ENCODE measurements around the gene ZNF827. TPM values are rescaled to one million over a fixed set of nuclear protein-coding genes. Genes with fewer than 3 reads are reported as not detected.

ZNF827 gene
- total and polyA plus RNA-seq, 4 experiments from 2014 or later: 1.4 to 27.3 (median 14.0) TPM

- DNase-seq: no peak
- Mint-ChIP-seq H3K4me3 (no peak overlapping the region), H3K27me3 (no peaks in the 10 kb centered on the region), H3K27ac (no peak overlapping the region), H3K9me3 (no peaks in the 10 kb centered on the region), H3K36me3 (peaks cover 18 to 19% of the 10 kb centered on the region in 2 donors), H3K4me1 (no peaks in the 10 kb centered on the region)
- ChIA-PET POLR2A (ENCODE audit: partially characterized antibody) (no interaction called here), CTCF (ENCODE audit: partially characterized antibody) (no interaction called here)
- Histone ChIP-seq H3K9me3 (ENCODE audit: control insufficient read depth in 1 of 2, low read length in 2 of 2) (no peaks in the 10 kb centered on the region), H3K27me3 (ENCODE audit: insufficient read depth, low read length) (no peaks in the 10 kb centered on the region), H3K4me1 (ENCODE audit: insufficient read depth, low read length) (no peaks in the 10 kb centered on the region), H3K27ac (ENCODE audit: low read depth, low read length) (no peak overlapping the region), H3K36me3 (ENCODE audit: insufficient read depth, low read length) (no peaks in the 10 kb centered on the region), H3K4me3 (ENCODE audit: low read length in 2 of 2) (no peak overlapping the region)
- intact Hi-C loops (cut with micrococcal nuclease): no loop called here
Observed at GRCh38 chr4:145797278-145797677, 141.3 kb downstream of the ZNF827 start.

GRCh38 chr4:145796346-145796745 is 142.3 kb downstream of the ZNF827 start:
- CTCF ChIA-PET (ENCODE audit: partially characterized antibody): no interaction called here
- no peak overlapping the region for H3K27ac Mint-ChIP-seq
- H3K4me3 Mint-ChIP-seq: no peak overlapping the region

GRCh38 chr4:145795521-145795920 is 143.1 kb downstream of the ZNF827 start:
- no peaks in the 10 kb centered on the region for H3K4me1 ChIP-seq (ENCODE audit: insufficient read depth, low read length)
- H3K4me1 Mint-ChIP-seq: no peaks in the 10 kb centered on the region
- no peak overlapping the region for H3K4me3 Mint-ChIP-seq
- no peak overlapping the region for H3K4me3 ChIP-seq (ENCODE audit: low read length in 2 of 2)
- H3K9me3 Mint-ChIP-seq: no peaks in the 10 kb centered on the region
- H3K36me3 Mint-ChIP-seq: peaks cover 17 to 20% of the 10 kb centered on the region in 2 donors
- H3K27ac Mint-ChIP-seq: no peak overlapping the region
- CTCF ChIA-PET (ENCODE audit: partially characterized antibody): no interaction called here
- no peaks in the 10 kb centered on the region for H3K27me3 ChIP-seq (ENCODE audit: insufficient read depth, low read length)
- DNase-seq: no peak
- H3K36me3 ChIP-seq (ENCODE audit: insufficient read depth, low read length): no peaks in the 10 kb centered on the region
- intact Hi-C loops (cut with micrococcal nuclease): no loop called here
- no peak overlapping the region for H3K27ac ChIP-seq (ENCODE audit: low read depth, low read length)
- no peaks in the 10 kb centered on the region for H3K27me3 Mint-ChIP-seq
- H3K9me3 ChIP-seq (ENCODE audit: control insufficient read depth in 1 of 2, low read length in 2 of 2): no peaks in the 10 kb centered on the region
- POLR2A ChIA-PET (ENCODE audit: partially characterized antibody): no interaction called here

More at GRCh38 chr4:145796346-145796745, 142.3 kb downstream of the ZNF827 start:
- H3K36me3 ChIP-seq (ENCODE audit: insufficient read depth, low read length): no peaks in the 10 kb centered on the region
- no peak overlapping the region for H3K4me3 ChIP-seq (ENCODE audit: low read length in 2 of 2)
- Mint-ChIP-seq H3K36me3 (peaks cover 17 to 20% of the 10 kb centered on the region in 2 donors), H3K9me3 (no peaks in the 10 kb centered on the region), H3K4me1 (no peaks in the 10 kb centered on the region), H3K27me3 (no peaks in the 10 kb centered on the region)
- no peaks in the 10 kb centered on the region for H3K4me1 ChIP-seq (ENCODE audit: insufficient read depth, low read length)
- H3K27me3 ChIP-seq (ENCODE audit: insufficient read depth, low read length): no peaks in the 10 kb centered on the region
- DNase-seq: no peak
- H3K9me3 ChIP-seq (ENCODE audit: control insufficient read depth in 1 of 2, low read length in 2 of 2): no peaks in the 10 kb centered on the region
- H3K27ac ChIP-seq (ENCODE audit: low read depth, low read length): no peak overlapping the region
- intact Hi-C loops (cut with micrococcal nuclease): no loop called here
- POLR2A ChIA-PET (ENCODE audit: partially characterized antibody): no interaction called here

GRCh38 chr4:145792429-145792828 is 146.2 kb downstream of the ZNF827 start:
- H3K4me3 ChIP-seq (ENCODE audit: low read length in 2 of 2): no peak overlapping the region
- Mint-ChIP-seq H3K4me3 (no peak overlapping the region), H3K9me3 (no peaks in the 10 kb centered on the region), H3K36me3 (peaks cover 13 to 18% of the 10 kb centered on the region in 2 donors), H3K27me3 (no peaks in the 10 kb centered on the region), H3K27ac (no peak overlapping the region), H3K4me1 (no peaks in the 10 kb centered on the region)
- ChIA-PET CTCF (ENCODE audit: partially characterized antibody) (no interaction called here), POLR2A (ENCODE audit: partially characterized antibody) (no interaction called here)
- intact Hi-C loops (cut with micrococcal nuclease): no loop called here
- no peaks in the 10 kb centered on the region for H3K27me3 ChIP-seq (ENCODE audit: insufficient read depth, low read length)
- H3K36me3 ChIP-seq (ENCODE audit: insufficient read depth, low read length): no peaks in the 10 kb centered on the region
- DNase-seq: no peak
- no peaks in the 10 kb centered on the region for H3K4me1 ChIP-seq (ENCODE audit: insufficient read depth, low read length)
- no peak overlapping the region for H3K27ac ChIP-seq (ENCODE audit: low read depth, low read length)
- no peaks in the 10 kb centered on the region for H3K9me3 ChIP-seq (ENCODE audit: control insufficient read depth in 1 of 2, low read length in 2 of 2)

- H3K9me3 ChIP-seq (ENCODE audit: control insufficient read depth in 1 of 2, low read length in 2 of 2): no peaks in the 10 kb centered on the region
- H3K4me3 Mint-ChIP-seq: no peak overlapping the region
- H3K4me1 ChIP-seq (ENCODE audit: insufficient read depth, low read length): no peaks in the 10 kb centered on the region
- no peak overlapping the region for H3K4me3 ChIP-seq (ENCODE audit: low read length in 2 of 2)
- H3K27ac Mint-ChIP-seq: no peak overlapping the region
- H3K36me3 ChIP-seq (ENCODE audit: insufficient read depth, low read length): no peaks in the 10 kb centered on the region
- POLR2A ChIA-PET (ENCODE audit: partially characterized antibody): no interaction called here
- no peak overlapping the region for H3K27ac ChIP-seq (ENCODE audit: low read depth, low read length)
- H3K4me1 Mint-ChIP-seq: no peaks in the 10 kb centered on the region
- peaks cover 13 to 19% of the 10 kb centered on the region in 2 donors for H3K36me3 Mint-ChIP-seq
- intact Hi-C loops (cut with micrococcal nuclease): no loop called here
- H3K27me3 Mint-ChIP-seq: no peaks in the 10 kb centered on the region
- CTCF ChIA-PET (ENCODE audit: partially characterized antibody): no interaction called here
- no peaks in the 10 kb centered on the region for H3K27me3 ChIP-seq (ENCODE audit: insufficient read depth, low read length)
- DNase-seq: no peak
- no peaks in the 10 kb centered on the region for H3K9me3 Mint-ChIP-seq
Observed at GRCh38 chr4:145791988-145792387, 146.6 kb downstream of the ZNF827 start.

GRCh38 chr4:145788755-145789154 is 149.9 kb downstream of the ZNF827 start:
- Mint-ChIP-seq H3K4me1 (no peaks in the 10 kb centered on the region), H3K36me3 (peaks cover 11 to 32% of the 10 kb centered on the region in 2 donors), H3K27me3 (no peaks in the 10 kb centered on the region), H3K9me3 (peaks cover 0 to 2% (median 0%) of the 10 kb centered on the region in 8 donors), H3K27ac (no peak overlapping the region), H3K4me3 (no peak overlapping the region)
- no peak overlapping the region for H3K27ac ChIP-seq (ENCODE audit: low read depth, low read length)
- no peak overlapping the region for H3K4me3 ChIP-seq (ENCODE audit: low read length in 2 of 2)
- ChIA-PET CTCF (ENCODE audit: partially characterized antibody) (no interaction called here), POLR2A (ENCODE audit: partially characterized antibody) (no interaction called here)
- no peaks in the 10 kb centered on the region for H3K4me1 ChIP-seq (ENCODE audit: insufficient read depth, low read length)
- intact Hi-C loops (cut with micrococcal nuclease): no loop called here
- no peaks in the 10 kb centered on the region for H3K27me3 ChIP-seq (ENCODE audit: insufficient read depth, low read length)
- no peak for DNase-seq
- no peaks in the 10 kb centered on the region for H3K9me3 ChIP-seq (ENCODE audit: control insufficient read depth in 1 of 2, low read length in 2 of 2)
- H3K36me3 ChIP-seq (ENCODE audit: insufficient read depth, low read length): no peaks in the 10 kb centered on the region

- Histone ChIP-seq H3K9me3 (ENCODE audit: control insufficient read depth in 1 of 2, low read length in 2 of 2) (no peaks in the 10 kb centered on the region), H3K4me1 (ENCODE audit: insufficient read depth, low read length) (no peaks in the 10 kb centered on the region), H3K36me3 (ENCODE audit: insufficient read depth, low read length) (no peaks in the 10 kb centered on the region), H3K27me3 (ENCODE audit: insufficient read depth, low read length) (no peaks in the 10 kb centered on the region), H3K4me3 (ENCODE audit: low read length in 2 of 2) (no peak overlapping the region), H3K27ac (ENCODE audit: low read depth, low read length) (no peak overlapping the region)
- DNase-seq: no peak
- Mint-ChIP-seq H3K36me3 (peaks cover 13 to 38% of the 10 kb centered on the region in 2 donors), H3K27me3 (no peaks in the 10 kb centered on the region), H3K9me3 (peaks cover 0 to 3% (median 0%) of the 10 kb centered on the region in 8 donors), H3K4me1 (no peaks in the 10 kb centered on the region), H3K27ac (no peak overlapping the region), H3K4me3 (no peak overlapping the region)
- intact Hi-C loops (cut with micrococcal nuclease): no loop called here
- ChIA-PET POLR2A (ENCODE audit: partially characterized antibody) (no interaction called here), CTCF (ENCODE audit: partially characterized antibody) (no interaction called here)
Observed at GRCh38 chr4:145786830-145787229, 151.8 kb downstream of the ZNF827 start.

GRCh38 chr4:145786261-145786660 is 152.4 kb downstream of the ZNF827 start:
- H3K27ac Mint-ChIP-seq: no peak overlapping the region
- DNase-seq: no peak
- H3K36me3 Mint-ChIP-seq: peaks cover 14 to 37% of the 10 kb centered on the region in 2 donors
- no peaks in the 10 kb centered on the region for H3K9me3 ChIP-seq (ENCODE audit: control insufficient read depth in 1 of 2, low read length in 2 of 2)
- no peaks in the 10 kb centered on the region for H3K27me3 ChIP-seq (ENCODE audit: insufficient read depth, low read length)
- no peak overlapping the region for H3K4me3 ChIP-seq (ENCODE audit: low read length in 2 of 2)
- CTCF ChIA-PET (ENCODE audit: partially characterized antibody): no interaction called here
- H3K27ac ChIP-seq (ENCODE audit: low read depth, low read length): no peak overlapping the region
- H3K4me3 Mint-ChIP-seq: no peak overlapping the region
- H3K27me3 Mint-ChIP-seq: no peaks in the 10 kb centered on the region
- no peaks in the 10 kb centered on the region for H3K4me1 ChIP-seq (ENCODE audit: insufficient read depth, low read length)
- H3K4me1 Mint-ChIP-seq: no peaks in the 10 kb centered on the region
- POLR2A ChIA-PET (ENCODE audit: partially characterized antibody): no interaction called here
- no peaks in the 10 kb centered on the region for H3K36me3 ChIP-seq (ENCODE audit: insufficient read depth, low read length)
- intact Hi-C loops (cut with micrococcal nuclease): no loop called here
- H3K9me3 Mint-ChIP-seq: peaks cover 0 to 3% (median 0%) of the 10 kb centered on the region in 8 donors

Measured in CD4-positive, alpha-beta memory T cell (primary cell).